OCI-LY7 (cell line): Measurements from ENCODE around the gene SLC38A5. TPM values are rescaled to one million over a fixed set of nuclear protein-coding genes. Genes with fewer than 3 reads are reported as not detected.

Experiments used
- BruUV-seq: library from RNA; stranded (reverse); fragments of 400-500 nt; replicated peaks from 2 replicates; lab custom pipeline; 2021; lab: Mats Ljungman, UMichigan
- CTCF ChIA-PET: fragments of 300-600 bp; sonication (Branson Sonifier 250); formaldehyde crosslinking; loops from one replicate; lab custom pipeline; 2022; ENCODE audit warnings: antibody characterized with exemption; ENCODE audit not compliant: unreplicated experiment; lab: Charles Lee
- POLR2A ChIA-PET: fragments of 300-600 bp; sonication (Branson Sonifier 250); formaldehyde crosslinking; loops from one replicate; lab custom pipeline; 2022; ENCODE audit warnings: antibody characterized with exemption; lab: Charles Lee
- DNase-seq: peaks from one replicate; pipeline ENCODE4 v3.0.0-alpha.2; 2015; ENCODE audit warnings: low spot score
- H2AFZ ChIP-seq: fragments of 200-600 bp; sonication (generic), shearing (Covaris generic); 2 replicates; pipeline ENCODE4 v1.6.1; 2014; ENCODE audit warnings: mild to moderate bottlenecking, antibody characterized with exemption, low read length, moderate library complexity
- H3K27ac ChIP-seq: fragments of 200-600 bp; sonication (generic); 2 replicates; pipeline ENCODE4 v1.5.1; 2014; ENCODE audit warnings: mixed run types, low read depth, mild to moderate bottlenecking, moderate library complexity, low read length, inconsistent platforms; ENCODE audit not compliant: poor library complexity, severe bottlenecking
- H3K36me3 ChIP-seq: fragments of 200-600 bp; sonication (generic); 2 replicates; pipeline ENCODE4 v1.6.1; 2014; ENCODE audit warnings: mild to moderate bottlenecking, antibody characterized with exemption, low read length, moderate library complexity, mixed read lengths; ENCODE audit not compliant: insufficient read depth
- H3K4me1 ChIP-seq: fragments of 200-600 bp; sonication (generic); 2 replicates; pipeline ENCODE4 v1.5.1; 2014; ENCODE audit warnings: mild to moderate bottlenecking, low read length; ENCODE audit not compliant: insufficient read depth, poor library complexity, severe bottlenecking
- H3K4me2 ChIP-seq: fragments of 200-600 bp; sonication (generic); 2 replicates; pipeline ENCODE4 v1.6.1; 2014; ENCODE audit warnings: mild to moderate bottlenecking, low read length
- H3K4me3 ChIP-seq: fragments of 200-600 bp; sonication (generic); 2 replicates; pipeline ENCODE4 v1.5.1; 2014; ENCODE audit warnings: mild to moderate bottlenecking, low read depth, low read length; ENCODE audit not compliant: poor library complexity, severe bottlenecking
- H3K79me2 ChIP-seq: fragments of 200-600 bp; sonication (generic); 2 replicates; pipeline ENCODE4 v1.6.1; 2016; ENCODE audit warnings: low read depth, mild to moderate bottlenecking, low read length, moderate library complexity, mixed read lengths; ENCODE audit not compliant: insufficient read depth
- H3K9me2 ChIP-seq: fragments of 200-600 bp; sonication (generic); 2 replicates; pipeline ENCODE4 v1.6.1; 2016; ENCODE audit warnings: mild to moderate bottlenecking, low read length, mixed read lengths; ENCODE audit not compliant: insufficient read depth
- H3K9me3 ChIP-seq: fragments of 200-600 bp; sonication (generic); 2 replicates; pipeline ENCODE4 v1.6.1; 2014; ENCODE audit warnings: mild to moderate bottlenecking, mixed run types, low read length, mixed read lengths
- H4K20me1 ChIP-seq: fragments of 200-600 bp; sonication (generic); 2 replicates; pipeline ENCODE4 v1.6.1; 2014; ENCODE audit warnings: mild to moderate bottlenecking, antibody characterized with exemption, low read length, moderate library complexity, mixed read lengths; ENCODE audit not compliant: insufficient read depth
- CTCF ChIP-seq: fragments of 200-600 bp; sonication (generic); conservative IDR thresholded peaks from 2 replicates; pipeline ENCODE4 v1.5.1; 2014; ENCODE audit warnings: mild to moderate bottlenecking, antibody characterized with exemption, low read length, moderate library complexity, mixed read lengths
- EZH2phosphoT487 ChIP-seq: fragments of 200-600 bp; sonication (generic); IDR thresholded peaks from 2 replicates; pipeline ENCODE4 v1.6.1; 2018; ENCODE audit warnings: low read depth, borderline replicate concordance, mild to moderate bottlenecking, mixed run types, antibody characterized with exemption, low read length, moderate library complexity, mixed read lengths
- intact Hi-C: fragments of 100-400 bp; cut with micrococcal nuclease; formaldehyde crosslinking; loops from one replicate; pipeline ENCODE4 v1.10.0; 2022; ENCODE audit not compliant: unreplicated experiment
- total RNA-seq, 2 experiments: library from RNA; depleted of rRNA in 1 of 2; stranded (reverse); fragments of >200 nt in 1 of 2; shearing (Covaris generic) in 1 of 2; gene quantifications; 2 replicates each; pipeline ENCODE4 v1.2.3, GENCODE V29; 2014 to 2022

SLC38A5 gene
- total RNA-seq, 2 experiments from 2014 or later: 38.6 to 45.6 TPM

DNA sequence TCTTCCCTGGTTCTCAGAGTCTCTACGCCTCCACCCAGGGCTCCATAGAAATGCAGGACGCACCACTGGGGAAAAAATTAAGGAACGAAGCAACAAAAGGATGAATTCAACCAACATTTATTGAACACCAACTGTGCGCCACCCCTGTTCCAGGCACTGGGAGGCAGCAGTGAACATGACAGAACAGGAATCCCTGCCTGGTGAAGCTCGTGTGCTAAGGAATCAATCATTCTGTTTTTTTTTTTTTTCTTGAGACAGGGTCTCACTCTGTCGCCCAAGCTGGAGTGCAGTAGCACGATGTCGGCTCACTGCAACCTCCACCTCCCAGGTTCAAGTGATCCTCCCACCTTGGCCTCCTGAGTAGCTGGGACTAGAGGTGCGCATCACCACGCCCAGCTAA is 4.1 kb upstream of the SLC38A5 start:
- Histone ChIP-seq H3K36me3 (peaks cover 15% of the 10 kb centered on the region), H3K4me1 (peaks cover 27% of the 10 kb centered on the region), H3K4me3 (no peak overlapping the region), H3K9me2 (no peaks in the 10 kb centered on the region), H3K79me2 (peaks cover 39% of the 10 kb centered on the region), H3K9me3 (no peaks in the 10 kb centered on the region), H4K20me1 (no peaks in the 10 kb centered on the region), H2AFZ (no peak overlapping the region), H3K4me2 (no peak overlapping the region), H3K27ac (no peak overlapping the region)
- TF ChIP-seq CTCF: peak; percentile 62
- no peak for TF ChIP-seq EZH2phosphoT487
- POLR2A ChIA-PET: no interaction called here
- DNase-seq: peak; percentile 31
- BruUV-seq: no TSS peak
- intact Hi-C loops: loop anchor here (2.0 kb wide), 1 partner anchor 123 kb away; the partner anchor contains the start of gene WDR13
- CTCF ChIA-PET: no interaction called here

- no peak overlapping the region for H3K4me3 ChIP-seq
- no peaks in the 10 kb centered on the region for H3K9me2 ChIP-seq
- TF ChIP-seq CTCF: no peak
- no peak for TF ChIP-seq EZH2phosphoT487
- no peaks in the 10 kb centered on the region for H4K20me1 ChIP-seq
- CTCF ChIA-PET: no interaction called here
- H3K79me2 ChIP-seq: peaks cover 42% of the 10 kb centered on the region
- H3K4me1 ChIP-seq: peaks cover 27% of the 10 kb centered on the region
- H3K27ac ChIP-seq: no peak overlapping the region
- no peaks in the 10 kb centered on the region for H3K9me3 ChIP-seq
- intact Hi-C loops: no loop called here
- no TSS peak for BruUV-seq
- DNase-seq: no peak
- no peak overlapping the region for H2AFZ ChIP-seq
- POLR2A ChIA-PET: no interaction called here
- H3K36me3 ChIP-seq: peaks cover 10% of the 10 kb centered on the region
- H3K4me2 ChIP-seq: no peak overlapping the region
These were observed 3.6 kb upstream of the SLC38A5 start for GRCh38 chrX:48473704-48473990.

DNA sequence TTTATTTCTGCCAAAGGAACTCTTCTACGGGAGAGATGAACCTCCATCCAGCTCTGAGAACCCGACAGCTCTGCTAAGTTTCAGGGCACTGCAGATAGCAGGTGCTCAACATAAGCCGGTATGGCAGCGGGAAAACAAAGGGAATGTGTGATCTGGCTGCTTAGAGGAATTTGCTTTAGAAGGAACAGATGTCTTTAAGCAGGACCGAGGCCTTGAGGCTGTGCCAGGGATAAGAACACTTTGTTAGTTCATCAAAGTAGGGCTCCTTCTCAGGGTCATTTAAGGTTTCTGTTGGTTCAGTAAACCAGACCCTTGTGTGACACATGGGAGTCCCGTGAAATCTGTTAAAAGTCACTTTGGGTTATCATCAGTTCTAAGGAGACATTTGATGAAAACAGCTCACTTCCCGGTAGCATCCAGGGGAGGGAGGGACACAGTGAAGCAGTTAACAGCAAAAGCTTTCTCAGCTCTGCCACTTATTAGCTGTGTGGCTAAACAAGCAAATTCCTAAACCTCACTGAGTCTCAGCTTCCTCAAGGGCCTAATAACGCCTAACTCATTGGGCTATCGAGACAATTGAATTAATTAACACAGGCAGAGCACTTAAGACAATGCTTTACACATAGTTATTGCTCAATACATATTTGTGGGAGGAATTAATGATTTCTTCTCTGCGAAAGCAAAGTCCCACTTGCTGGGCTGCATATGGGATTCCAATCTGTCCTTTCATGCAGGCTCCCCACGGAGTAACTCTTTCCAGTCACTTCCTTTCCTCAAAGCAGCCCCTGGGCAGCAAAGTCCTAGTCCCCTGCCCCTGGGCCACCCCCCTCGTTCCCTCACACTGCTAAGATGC is 3.0 kb upstream of the SLC38A5 start:
- DNase-seq: no peak
- Histone ChIP-seq H3K4me2 (no peak overlapping the region), H3K36me3 (peaks cover 5% of the 10 kb centered on the region), H3K9me3 (no peaks in the 10 kb centered on the region), H3K79me2 (peaks cover 43% of the 10 kb centered on the region), H2AFZ (no peak overlapping the region), H3K4me1 (peaks cover 27% of the 10 kb centered on the region), H4K20me1 (no peaks in the 10 kb centered on the region), H3K27ac (no peak overlapping the region), H3K4me3 (no peak overlapping the region), H3K9me2 (no peaks in the 10 kb centered on the region)
- TF ChIP-seq EZH2phosphoT487: no peak
- no peak for TF ChIP-seq CTCF
- intact Hi-C loops: no loop called here
- CTCF ChIA-PET: no interaction called here
- POLR2A ChIA-PET: no interaction called here
- no TSS peak for BruUV-seq
